SW 1271 (cell line): Measurements from ENCODE around the gene RECQL5.
"Not testable (repeated sequence)": the region's sequence is repeated elsewhere in the genome, so short reads cannot be mapped to it uniquely, and the experiment has no call there.

Experiments used
- DNase-seq, 2 experiments: peaks; one replicate each; lab custom pipeline; 2025; lab: John Stamatoyannopoulos, UW

Gene RECQL5

DNA sequence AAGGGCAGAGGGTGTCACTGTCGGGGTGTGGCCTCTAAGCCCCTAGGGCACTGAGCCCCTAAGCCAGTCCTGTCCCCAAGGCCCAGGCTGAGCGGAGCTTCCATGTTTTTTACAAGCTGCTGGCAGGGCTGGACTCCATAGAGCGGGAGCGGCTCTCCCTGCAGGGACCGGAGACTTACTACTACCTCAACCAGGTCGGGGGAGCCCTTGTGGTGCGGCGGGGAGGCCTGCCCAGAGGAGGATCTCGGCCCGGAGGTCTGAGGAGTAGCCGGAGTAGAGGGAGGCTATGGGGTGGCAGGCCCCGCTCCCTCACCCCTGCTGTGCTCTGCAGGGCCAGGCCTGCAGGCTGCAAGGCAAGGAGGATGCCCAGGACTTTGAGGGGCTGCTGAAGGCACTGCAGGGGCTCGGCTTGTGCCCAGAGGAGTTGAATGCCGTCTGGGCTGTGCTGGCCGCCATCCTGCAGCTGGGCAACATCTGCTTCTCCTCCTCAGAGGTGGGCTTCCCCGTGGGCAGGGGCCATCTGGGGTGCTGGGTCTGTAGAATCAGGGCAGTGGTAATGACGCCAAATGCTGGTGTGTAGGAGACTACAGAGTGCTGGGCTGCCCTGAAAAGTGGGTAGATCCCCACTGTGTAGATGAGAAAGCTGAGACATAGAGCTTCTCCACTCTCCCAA, 74.5 kb downstream of the RECQL5 start:
- no peak for DNase-seq

DNA sequence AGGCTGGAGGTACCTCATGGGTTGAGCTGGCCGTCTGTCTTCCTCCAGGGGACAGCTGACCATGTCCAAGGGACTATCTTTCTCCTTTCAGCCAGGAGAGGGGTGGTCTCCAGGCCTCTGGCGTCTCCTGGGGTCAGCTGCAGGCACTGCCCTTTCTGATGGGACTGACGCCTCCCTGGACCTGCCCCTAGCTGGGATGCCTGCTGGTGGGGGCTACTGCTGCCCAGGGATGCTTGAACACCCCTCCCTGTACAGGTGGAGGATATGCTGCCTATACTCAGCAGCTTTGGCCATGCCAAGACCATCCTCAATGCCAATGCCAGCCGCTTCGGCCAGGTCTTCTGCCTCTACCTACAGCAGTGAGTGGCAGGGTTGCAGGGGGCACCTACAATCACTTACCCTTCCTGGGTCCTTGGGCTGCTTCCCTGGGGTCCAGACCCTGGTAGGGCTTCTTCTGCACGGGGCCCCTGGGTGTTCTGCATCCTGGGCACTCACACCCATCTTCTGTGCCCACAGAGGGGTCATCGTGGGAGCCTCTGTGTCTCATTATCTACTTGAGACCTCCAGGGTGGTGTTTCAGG, 75.1 kb downstream of the RECQL5 start:
- DNase-seq: no peak

- DNase-seq: no peak
These were observed 75.9 kb downstream of the RECQL5 start for GRCh38 chr17:75590849-75591721.

GRCh38 chr17:75590314-75590761, 76.6 kb downstream of the RECQL5 start:
- no peak for DNase-seq

GRCh38 chr17:75589919-75590303, 77.0 kb downstream of the RECQL5 start:
- DNase-seq: no peak

DNA sequence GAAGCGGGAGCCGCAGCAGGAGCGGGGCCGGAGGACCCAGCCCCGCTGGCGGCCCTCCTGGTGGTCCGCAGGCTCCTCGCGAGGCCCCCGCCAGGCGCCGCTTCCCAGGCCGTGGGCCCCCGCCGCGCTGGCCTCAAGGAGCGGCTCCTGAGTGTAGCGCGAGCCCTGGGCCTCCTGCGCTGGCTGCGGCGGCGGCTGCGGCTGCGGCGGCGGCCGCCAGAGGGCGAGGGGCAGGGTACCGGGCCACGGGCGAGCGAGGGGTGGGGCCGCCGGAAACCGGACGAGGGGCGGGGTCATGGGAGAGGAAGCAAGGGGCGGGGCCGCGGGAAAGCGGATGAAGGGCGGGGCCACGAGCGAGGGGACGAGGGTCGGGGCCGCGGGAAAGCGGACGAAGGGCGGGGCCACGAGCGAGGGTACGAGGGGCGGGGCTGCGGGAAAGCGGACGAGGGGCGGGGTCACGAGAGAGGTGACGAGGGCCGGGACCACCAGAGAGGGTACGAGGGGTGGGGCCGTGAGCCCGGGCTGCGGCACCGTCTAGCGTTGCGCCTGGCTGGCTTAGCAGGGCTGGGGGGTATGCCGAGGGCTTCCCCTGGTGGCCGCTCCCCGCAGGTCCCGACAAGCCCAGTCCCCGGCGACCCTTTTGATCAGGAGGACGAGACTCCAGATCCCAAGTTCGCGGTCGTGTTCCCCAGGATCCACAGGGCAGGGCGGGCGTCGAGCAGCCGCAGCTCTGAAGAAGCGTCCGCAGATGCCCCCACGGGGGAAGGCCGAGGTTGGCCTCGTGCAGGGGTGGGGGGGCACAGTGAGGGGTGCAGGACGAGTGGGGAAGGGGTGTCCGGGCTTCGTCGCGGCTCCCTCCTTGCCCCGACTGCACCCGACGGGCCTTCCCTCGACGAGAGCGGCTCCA, 77.7 kb downstream of the RECQL5 start:
- peak in 1 of 2 experiments; percentile 80 for DNase-seq

GRCh38 chr17:75588596-75589011, 78.3 kb downstream of the RECQL5 start:
- no peak for DNase-seq

GRCh38 chr17:75587675-75588595, 79.0 kb downstream of the RECQL5 start, which contains the start of gene MYO15B:
Gene MYO15B (plus strand): TSS chr17:75587800. CDS start chr17:75588058, 258 bp downstream.
- DNase-seq: no peak

DNA sequence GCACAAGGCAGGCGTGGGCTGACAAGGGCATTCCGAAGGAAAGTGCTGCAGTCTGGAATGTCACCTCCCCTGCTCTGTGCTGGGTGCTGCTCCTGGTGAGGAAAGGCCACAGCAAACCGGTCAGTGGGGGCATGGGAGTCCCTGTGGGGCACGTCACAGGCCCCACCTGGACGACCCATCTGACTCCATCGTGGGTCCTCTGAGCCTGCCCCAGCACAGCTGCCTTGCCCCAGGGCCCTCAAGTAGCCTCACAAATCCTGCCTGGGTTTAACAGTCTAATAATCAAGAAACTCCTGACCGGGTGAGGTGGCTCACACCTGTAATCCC, 82.1 kb downstream of the RECQL5 start:
- no peak for DNase-seq

DNA sequence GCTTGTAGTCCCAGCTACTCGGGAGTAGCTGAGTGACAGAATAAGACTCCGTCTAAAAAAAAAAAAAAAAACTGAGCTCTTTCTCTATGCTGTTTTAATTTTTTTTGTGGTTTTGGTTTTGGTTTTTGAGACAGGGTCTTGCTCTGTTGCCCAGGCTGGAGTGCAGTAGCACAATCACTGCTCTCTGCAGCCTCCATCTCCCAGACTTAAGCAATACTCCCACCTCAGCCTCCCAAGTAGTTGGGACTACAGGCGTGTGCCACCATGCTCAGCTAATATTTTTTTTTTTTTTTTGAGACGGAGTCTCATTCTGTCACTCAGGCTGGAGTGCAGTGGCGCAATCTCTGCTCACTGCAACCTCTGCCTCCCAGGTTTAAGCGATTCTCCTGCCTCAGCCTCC, 83.8 kb downstream of the RECQL5 start:
- not testable (repeated sequence) for DNase-seq

DNA sequence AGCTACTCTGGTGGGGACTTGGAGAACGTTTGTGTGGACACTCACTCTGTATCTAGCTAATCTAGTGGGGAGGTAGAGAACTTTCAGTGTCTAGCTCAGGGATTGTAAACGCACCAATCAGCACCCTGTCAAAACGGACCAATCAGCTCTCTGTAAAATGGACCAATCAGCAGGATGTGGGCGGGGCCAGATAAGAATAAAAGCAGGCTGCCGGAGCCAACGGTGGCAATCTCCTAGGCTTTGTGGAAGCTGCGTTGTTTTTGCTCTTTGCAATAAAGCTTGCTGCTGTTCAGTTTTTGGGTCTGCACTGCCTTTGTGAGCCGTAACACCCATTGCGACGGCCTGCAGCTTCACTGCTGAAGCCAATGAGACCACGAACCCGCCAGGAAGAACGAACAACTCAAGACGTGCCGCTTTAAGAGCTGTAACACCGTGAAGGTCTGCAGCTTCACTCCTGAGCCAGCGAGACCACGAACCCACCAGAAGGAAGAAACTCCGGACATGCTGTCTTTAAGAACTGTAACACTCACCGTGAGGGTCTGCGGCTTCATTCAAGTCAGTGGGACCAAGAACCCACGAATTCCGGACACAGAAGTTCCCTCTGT, 85.7 kb downstream of the RECQL5 start:
- not testable (repeated sequence) for DNase-seq
